Measurements from ENCODE around the gene TANC1.
A peak's percentile ranks its signal among the peaks of the same experiment; 100 is the strongest.

TANC1 gene

GRCh38 chr2:158962074-158962473 lies 6.4 kb upstream of the TANC1 start:
- no peak for ATAC-seq
- DNase-seq = no peak

DNA sequence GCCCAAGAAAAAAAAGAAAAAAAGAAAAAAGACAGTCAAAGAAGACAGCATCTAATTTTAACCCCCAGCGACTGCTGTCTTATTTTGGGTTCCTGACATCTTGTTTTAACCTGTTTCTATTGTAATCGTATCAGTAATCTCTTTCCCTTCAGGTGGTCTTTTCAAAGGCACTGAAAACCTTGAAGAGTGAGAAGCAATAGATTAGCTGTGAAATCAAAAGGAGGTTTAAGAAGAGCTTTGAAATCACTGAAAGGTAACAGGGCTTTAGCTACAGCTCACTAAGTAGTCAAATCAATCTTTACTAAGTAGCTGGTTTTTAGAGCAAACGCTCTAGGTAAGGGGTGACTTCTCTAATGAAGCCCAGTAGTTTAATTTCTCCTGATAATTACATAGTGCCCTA lies 5.4 kb upstream of the TANC1 start:
- no peak for ATAC-seq
- DNase-seq = no peak

- DNase-seq = no peak
- no peak for ATAC-seq
Measured at GRCh38 chr2:158965107-158965506, 3.3 kb upstream of the TANC1 start.

GRCh38 chr2:158965641-158966040 lies 2.8 kb upstream of the TANC1 start:
- DNase-seq (no peak), ATAC-seq (no peak)

DNA sequence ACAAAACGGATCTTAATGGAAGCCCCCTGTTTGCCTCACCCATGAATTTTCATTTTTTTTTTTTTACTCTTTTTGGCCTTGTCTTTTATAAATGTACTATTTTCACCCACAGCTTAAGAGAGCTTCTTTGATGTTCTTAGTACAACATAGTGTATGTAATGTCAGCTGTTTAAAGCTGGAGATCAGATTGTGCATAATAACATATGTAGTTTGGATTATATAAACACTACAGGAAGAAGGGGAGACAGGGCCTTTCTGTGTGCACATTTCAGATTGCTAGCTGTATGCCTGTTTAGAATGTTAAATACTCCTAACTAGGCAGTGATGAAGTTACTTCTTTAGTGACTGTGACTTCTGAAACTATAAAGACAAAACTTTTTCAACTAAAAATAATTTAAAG lies 2.1 kb upstream of the TANC1 start:
- ATAC-seq (no peak), DNase-seq (no peak)

DNA sequence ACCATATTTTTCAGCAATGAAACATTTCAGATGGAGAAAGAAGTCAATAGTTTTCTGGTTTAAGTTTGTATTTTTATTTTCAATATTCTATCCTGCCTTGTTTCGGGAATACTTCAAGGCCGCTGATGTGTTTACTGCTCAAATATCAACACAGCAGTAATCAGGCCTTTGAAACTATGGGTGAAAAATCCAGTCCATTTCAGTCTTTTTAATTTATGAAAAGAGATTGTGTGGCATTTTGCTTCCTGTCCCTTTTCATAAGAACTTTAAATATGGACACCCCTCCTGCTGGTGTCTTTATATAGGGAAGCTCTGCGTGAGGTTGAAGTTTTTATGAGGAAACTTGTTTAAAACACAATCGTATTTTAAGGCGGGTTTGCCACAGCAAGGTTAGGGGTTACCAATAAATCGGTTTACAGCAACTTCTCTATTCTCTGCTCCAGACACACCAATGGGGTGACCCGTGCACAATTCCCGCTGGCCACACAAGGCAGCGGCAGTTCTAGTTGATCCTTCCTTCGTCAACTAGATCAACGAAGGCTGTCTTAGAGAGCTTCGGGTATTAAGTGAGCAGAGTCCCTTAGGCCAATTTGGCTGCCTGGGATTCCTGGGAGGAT lies 1.2 kb upstream of the TANC1 start:
- ATAC-seq = no peak

GRCh38 chr2:158967731-158968395 lies 577 bp upstream of the TANC1 start:
- no peak for DNase-seq

More for the DNA sequence above, 1.2 kb upstream of the TANC1 start:
- no peak for DNase-seq

GRCh38 chr2:158969162-158969714 lies 798 bp downstream of the TANC1 start:
- DNase-seq (no peak), ATAC-seq (no peak)

More at GRCh38 chr2:158967731-158968395, 577 bp upstream of the TANC1 start:
- ATAC-seq = no peak

DNA sequence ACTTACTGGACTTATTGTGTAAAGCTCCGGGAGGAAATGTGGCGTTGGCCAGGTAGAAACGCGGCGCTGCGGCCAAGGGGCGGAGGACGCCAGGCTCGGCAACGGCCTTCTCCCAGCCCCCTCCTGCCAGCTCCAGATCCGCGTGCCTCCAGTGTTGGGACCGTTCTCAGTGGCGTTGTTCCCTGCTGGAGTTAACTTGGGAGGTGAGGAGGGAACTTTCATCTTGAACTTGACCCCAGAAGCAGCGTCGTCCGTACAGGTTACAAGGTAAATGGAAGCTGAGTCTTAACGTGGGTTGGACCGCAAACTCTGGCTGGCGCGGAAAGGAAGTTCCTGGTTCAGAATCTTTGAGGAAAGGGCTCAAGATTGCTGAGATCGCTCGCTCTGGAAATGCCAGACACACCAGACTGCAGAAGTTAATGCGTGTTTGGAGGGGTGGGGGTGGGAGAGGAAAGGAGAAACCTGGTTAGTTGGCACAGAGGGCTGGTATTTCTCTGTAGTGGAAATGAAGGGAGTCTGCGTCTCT lies 1.3 kb downstream of the TANC1 start:
- ATAC-seq = no peak
- DNase-seq = peak; percentile 7

DNA sequence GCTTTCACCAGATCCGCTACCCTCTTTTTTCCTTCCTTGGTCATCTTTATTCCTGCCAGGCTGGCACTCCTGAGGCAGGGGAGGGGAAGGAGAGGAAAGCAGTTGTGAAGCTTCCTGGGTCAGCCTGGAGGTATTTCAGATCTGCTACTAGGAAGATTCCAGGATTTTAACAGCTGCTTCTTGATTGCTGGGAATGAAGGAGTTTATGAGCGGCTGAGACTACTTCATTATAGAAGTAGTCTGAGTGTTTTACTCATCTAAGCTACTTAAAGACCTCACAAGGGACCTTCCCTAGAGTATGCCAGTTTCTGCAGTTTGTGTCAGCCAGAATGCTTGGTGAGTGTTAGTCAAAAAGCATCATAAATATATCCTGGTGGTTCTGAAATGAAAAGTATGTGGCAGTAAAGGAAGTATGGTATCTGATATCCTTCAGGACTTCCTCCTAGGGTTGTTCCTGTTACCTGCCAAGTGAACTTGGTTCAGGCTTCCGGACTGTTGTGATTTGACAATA lies 1.9 kb downstream of the TANC1 start:
- DNase-seq (no peak), ATAC-seq (no peak)

DNA sequence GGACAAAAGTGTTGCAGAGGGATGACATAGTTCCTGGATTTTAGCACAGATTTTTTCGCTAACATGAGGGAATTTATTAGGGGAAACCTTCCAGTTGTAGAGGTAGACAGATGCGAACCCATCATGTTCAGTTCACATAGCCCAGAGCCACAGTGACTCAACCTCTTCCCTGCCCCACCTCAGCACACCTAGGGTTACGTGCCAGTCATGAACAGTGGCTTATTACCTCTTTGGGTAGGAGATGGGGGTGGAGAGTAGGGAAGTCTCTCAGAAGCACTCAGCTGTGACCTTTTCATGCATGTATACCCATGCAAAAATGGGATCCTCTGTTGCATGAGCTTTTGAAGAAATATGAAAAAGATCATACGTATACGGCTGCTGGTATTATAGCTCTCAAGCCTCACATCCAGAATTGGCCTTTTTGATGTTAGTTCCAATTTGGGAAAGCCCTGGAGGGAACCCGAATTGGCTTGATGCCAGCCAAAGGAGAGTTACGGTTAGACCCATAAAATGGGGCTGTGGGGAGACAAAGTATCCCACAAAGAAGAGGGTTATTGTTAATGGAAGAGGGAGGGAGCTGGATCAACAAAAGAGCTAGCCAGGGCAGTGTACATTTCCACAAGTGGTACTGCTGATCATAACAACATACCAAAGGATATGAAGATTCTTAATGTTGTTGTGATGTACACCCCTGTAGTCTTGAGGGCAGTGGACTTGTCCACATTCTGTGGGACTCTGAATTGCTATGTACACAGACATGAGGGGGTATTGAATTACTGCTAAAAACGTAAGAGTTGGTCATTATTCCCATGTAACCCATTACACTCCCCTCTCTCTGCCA lies 4.9 kb downstream of the TANC1 start:
- DNase-seq = no peak
- no peak for ATAC-seq

GRCh38 chr2:158975271-158975921 lies 7.0 kb downstream of the TANC1 start:
- ATAC-seq (no peak), DNase-seq (no peak)

DNA sequence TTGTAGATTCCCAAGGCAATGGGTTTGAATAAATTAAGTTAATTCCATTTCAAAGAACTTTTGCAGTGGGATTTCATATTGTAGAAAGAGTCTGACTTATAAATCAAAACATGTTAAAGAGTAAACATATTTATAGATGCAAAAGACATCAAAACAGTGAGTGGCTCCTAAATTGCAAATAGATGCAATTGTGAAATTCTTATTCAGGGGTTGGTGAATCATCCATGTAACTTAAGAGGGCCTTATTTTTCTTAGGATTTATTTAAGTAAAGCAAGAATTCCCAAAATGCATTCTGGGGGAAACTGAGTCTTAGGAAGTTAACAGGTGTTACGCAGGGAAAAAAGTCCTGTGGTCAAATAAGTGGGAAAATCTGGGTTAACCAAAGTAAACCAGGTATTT lies 11.3 kb downstream of the TANC1 start:
- ATAC-seq (no peak), DNase-seq (no peak)

DNA sequence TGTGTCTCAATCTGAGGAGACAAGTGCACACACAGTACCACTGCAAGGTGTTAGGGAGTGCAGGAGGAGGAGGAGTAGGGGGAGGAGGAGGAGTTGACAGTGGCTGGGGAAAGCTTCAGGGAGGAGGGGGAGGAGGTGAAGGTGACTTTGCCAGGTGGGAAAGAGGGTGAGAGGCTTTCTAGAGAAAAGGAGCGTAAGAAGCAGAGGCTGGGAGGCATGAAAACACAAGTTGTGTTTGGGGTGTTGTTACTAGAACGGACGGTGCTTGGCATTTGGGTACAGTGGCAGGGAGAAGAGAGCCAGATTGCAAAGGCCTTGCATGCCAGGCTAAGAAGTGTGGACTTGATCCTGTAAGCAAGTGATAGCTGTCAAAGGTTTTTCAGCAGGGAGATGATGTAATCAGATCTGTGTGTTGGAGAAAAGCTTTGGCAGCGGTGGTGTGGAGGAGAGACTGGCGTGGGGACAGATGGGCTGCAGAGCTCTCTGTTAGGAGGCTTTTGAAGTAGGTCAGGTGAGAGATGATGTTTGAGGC lies 16.2 kb downstream of the TANC1 start:
- ATAC-seq = no peak

DNA sequence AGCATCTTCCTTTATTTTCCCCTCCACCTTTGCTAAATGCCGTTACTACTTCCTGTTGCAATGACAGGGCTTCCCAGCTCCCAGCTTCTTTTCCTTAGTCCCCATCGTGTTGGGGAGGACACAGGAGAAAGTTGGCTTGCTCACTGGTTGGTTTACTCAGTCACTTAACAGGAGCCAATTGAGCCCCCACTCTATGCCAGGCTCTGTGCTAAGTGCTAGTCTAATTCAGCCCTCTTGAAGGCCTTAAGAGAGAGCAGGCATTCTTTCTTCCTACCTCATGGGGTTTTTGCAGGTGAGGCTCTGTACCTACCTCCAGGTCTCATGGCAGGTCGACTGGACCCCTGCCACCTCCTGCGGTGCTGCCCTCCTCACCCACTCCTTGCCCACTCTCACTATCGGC lies 20.1 kb downstream of the TANC1 start:
- DNase-seq = no peak
- ATAC-seq = no peak

More for the DNA sequence above, 16.2 kb downstream of the TANC1 start:
- DNase-seq = no peak

- ATAC-seq = no peak
Measured at GRCh38 chr2:158989165-158989564, 20.7 kb downstream of the TANC1 start.

DNA sequence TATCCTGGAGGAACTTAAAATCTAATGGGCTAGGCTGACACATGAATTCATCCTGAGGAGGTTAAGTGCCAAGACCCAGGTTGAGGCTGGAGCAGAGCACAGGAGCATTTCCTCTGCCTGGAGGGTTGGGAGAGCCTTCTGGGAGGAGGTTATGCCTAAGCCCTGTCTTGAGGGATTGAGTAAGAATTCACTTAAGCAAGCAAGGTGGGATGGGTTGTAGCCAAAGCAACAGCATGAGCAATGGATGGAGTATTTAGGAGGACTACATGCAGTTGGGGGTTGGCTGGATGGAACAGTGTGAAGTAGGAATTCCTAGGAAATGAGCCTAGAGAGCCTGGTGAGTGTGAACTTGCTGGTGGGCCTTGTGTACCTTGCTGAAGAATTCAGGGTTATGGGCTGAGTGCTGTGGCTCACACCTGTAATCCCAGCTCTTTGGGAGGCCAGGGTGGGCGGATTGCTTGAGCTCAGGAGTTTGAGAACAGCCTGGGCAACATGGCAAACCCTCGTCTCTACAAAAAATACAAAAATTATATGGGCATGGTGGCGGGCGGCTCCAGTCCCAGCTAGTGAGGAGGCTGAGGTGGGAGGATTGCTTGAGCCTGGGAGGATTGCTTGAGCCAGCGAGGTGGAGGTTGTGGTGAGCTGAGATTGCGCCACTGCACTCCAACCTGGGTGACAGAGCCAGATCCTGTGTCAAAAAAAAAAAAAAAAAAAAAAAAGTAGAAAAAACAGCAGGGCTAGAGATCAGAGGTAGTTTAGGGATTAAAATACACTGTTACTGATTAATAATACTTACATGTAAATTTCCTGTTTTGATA lies 22.2 kb downstream of the TANC1 start:
- no peak for DNase-seq

More at GRCh38 chr2:158989165-158989564, 20.7 kb downstream of the TANC1 start:
- no peak for DNase-seq

DNA sequence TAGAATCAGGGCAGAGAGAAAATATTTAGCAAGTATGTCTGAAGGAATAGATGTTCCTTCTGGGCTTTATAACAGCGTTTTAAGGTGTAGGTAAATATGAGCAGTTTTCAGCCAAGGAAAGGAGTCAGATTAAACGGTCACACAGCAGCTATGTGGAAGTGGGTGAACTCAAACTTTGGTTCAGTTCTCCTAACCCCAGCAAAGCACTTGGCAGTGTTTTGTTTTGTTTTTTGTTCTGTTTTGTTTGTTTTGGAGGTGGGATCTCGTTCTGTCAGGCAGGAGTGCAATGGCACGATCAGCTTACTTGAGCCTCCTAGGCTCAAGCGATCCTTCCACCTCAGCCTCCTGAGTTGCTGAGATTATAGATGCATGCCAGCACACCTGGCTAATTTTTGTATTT lies 24.6 kb downstream of the TANC1 start:
- no peak for ATAC-seq
- DNase-seq = no peak

More for the DNA sequence above, 22.2 kb downstream of the TANC1 start:
- ATAC-seq = no peak

GRCh38 chr2:158993721-158994587 lies 25.5 kb downstream of the TANC1 start:
- ATAC-seq = no peak
- no peak for DNase-seq
